Epithelial cell of esophagus (primary cell): ENCODE data around the gene IFRD2.
"Not testable (repeated sequence)": the region's sequence is repeated elsewhere in the genome, so short reads cannot be mapped to it uniquely, and the experiment has no call there.

Source experiments
- DNase-seq: peaks from one replicate; pipeline ENCODE4 v3.0.0; 2010; ENCODE audit warnings: low read depth
- H3K4me3 ChIP-seq: 2 replicates; pipeline ENCODE4 v1.5.1; 2011; ENCODE audit warnings: mild to moderate bottlenecking, low read length, control low read depth
- CTCF ChIP-seq: IDR thresholded peaks from 2 replicates; pipeline ENCODE4 v1.5.1; 2011; ENCODE audit warnings: low read depth, mild to moderate bottlenecking, low read length, control low read depth, inconsistent platforms; ENCODE audit not compliant: insufficient read depth; ENCODE audit errors: missing control alignments

IFRD2 gene

GRCh38 chr3:50314816-50315215 is 22.6 kb upstream of the IFRD2 start:
- no peak overlapping the region for H3K4me3 ChIP-seq
- DNase-seq = no peak
- no peak for TF ChIP-seq CTCF

GRCh38 chr3:50314342-50314741 is 22.1 kb upstream of the IFRD2 start:
- no peak for TF ChIP-seq CTCF
- no peak for DNase-seq
- no peak overlapping the region for H3K4me3 ChIP-seq

GRCh38 chr3:50312041-50312440 is 19.8 kb upstream of the IFRD2 start:
- not testable (repeated sequence) for H3K4me3 ChIP-seq

GRCh38 chr3:50304601-50305000 is 12.4 kb upstream of the IFRD2 start:
- DNase-seq = peak; percentile 66
- no peak for TF ChIP-seq CTCF
- no peak overlapping the region for H3K4me3 ChIP-seq

More at GRCh38 chr3:50312041-50312440, 19.8 kb upstream of the IFRD2 start:
- DNase-seq = not testable (repeated sequence)

- peak; percentile 14 for TF ChIP-seq CTCF
- peak; percentile 41 for DNase-seq
- H3K4me3 ChIP-seq = peak within 1 kb of the TSS; percentile 3
These were observed 11.0 kb upstream of the IFRD2 start, which contains the start of gene HYAL1 for GRCh38 chr3:50303013-50303815. Gene HYAL1 (minus strand): TSS chr3:50303574. CDS start chr3:50302956, 618 bp downstream.

- DNase-seq = no peak
- no peak overlapping the region for H3K4me3 ChIP-seq
- TF ChIP-seq CTCF = no peak
These were observed 10.1 kb upstream of the IFRD2 start for GRCh38 chr3:50302095-50303012.

- no peak overlapping the region for H3K4me3 ChIP-seq
- TF ChIP-seq CTCF = no peak
- DNase-seq = no peak
These were observed 8.5 kb upstream of the IFRD2 start for GRCh38 chr3:50300681-50301254.
